ENCODE results near the gene CFAP99.

GRCh38 chr4:2406406-2406805 lies 12.3 kb upstream of the CFAP99 start:
- TF ChIP-seq CTCF (IDR thresholded peaks at IDR 0.05) (no peak), POLR2A (IDR thresholded peaks at IDR 0.05) (no peak)

Data from uterus (tissue), 2 donors.